MM.1S (cell line): ENCODE data around the gene KCTD7.

Source experiments
- DNase-seq: peaks from one replicate; pipeline ENCODE4 v3.0.0-alpha.2; 2015
- H2AFZ ChIP-seq: fragments of 300-600 bp; sonication (generic); 2 replicates; pipeline ENCODE4 v1.6.0; 2016; ENCODE audit warnings: antibody characterized with exemption, low read length
- H3F3A ChIP-seq: fragments of 300-600 bp; sonication (generic); 2 replicates; pipeline ENCODE4 v1.6.1; 2016; ENCODE audit warnings: mild to moderate bottlenecking, antibody characterized with exemption, low read length, moderate library complexity, mixed read lengths; ENCODE audit not compliant: insufficient read depth
- H3K27ac ChIP-seq: fragments of 300-600 bp; sonication (generic); 2 replicates; pipeline ENCODE4 v1.5.1; 2016; ENCODE audit warnings: mild to moderate bottlenecking, low read length
- H3K27me3 ChIP-seq: fragments of 300-600 bp; sonication (generic); replicated peaks from 2 replicates; pipeline ENCODE4 v1.6.0; 2016; ENCODE audit warnings: low read length; ENCODE audit not compliant: insufficient read depth
- H3K36me3 ChIP-seq: fragments of 300-600 bp; sonication (generic); replicated peaks from 2 replicates; pipeline ENCODE4 v1.6.1; 2016; ENCODE audit warnings: mild to moderate bottlenecking, low read length, mixed read lengths; ENCODE audit not compliant: insufficient read depth
- H3K4me1 ChIP-seq: fragments of 300-600 bp; sonication (generic); 2 replicates; pipeline ENCODE4 v1.6.1; 2016; ENCODE audit warnings: low read length, mixed read lengths
- H3K4me2 ChIP-seq: fragments of 300-600 bp; sonication (generic); 2 replicates; pipeline ENCODE4 v1.6.0; 2016; ENCODE audit warnings: low read depth, low read length
- H3K4me3 ChIP-seq: fragments of 300-600 bp; sonication (generic); 2 replicates; pipeline ENCODE4 v1.5.1; 2016; ENCODE audit warnings: low read length, mixed read lengths
- H3K79me2 ChIP-seq: fragments of 300-600 bp; sonication (generic); 2 replicates; pipeline ENCODE4 v1.6.1; 2016; ENCODE audit warnings: mixed run types, low read length, mixed read lengths
- H3K9ac ChIP-seq: fragments of 300-600 bp; sonication (generic); 2 replicates; pipeline ENCODE4 v1.6.1; 2016; ENCODE audit warnings: low read length, mixed read lengths
- H3K9me2 ChIP-seq: fragments of 300-600 bp; sonication (generic); replicated peaks from 2 replicates; pipeline ENCODE4 v1.6.1; 2016; ENCODE audit warnings: mild to moderate bottlenecking, low read length, mixed read lengths; ENCODE audit not compliant: insufficient read depth
- H3K9me3 ChIP-seq: fragments of 300-600 bp; sonication (generic); replicated peaks from 2 replicates; pipeline ENCODE4 v1.6.1; 2016; ENCODE audit warnings: mild to moderate bottlenecking, low read length, mixed read lengths; ENCODE audit not compliant: insufficient read depth
- H4K20me1 ChIP-seq: fragments of 300-600 bp; sonication (generic); 2 replicates; pipeline ENCODE4 v1.6.1; 2016; ENCODE audit warnings: mild to moderate bottlenecking, low read length, moderate library complexity, mixed read lengths; ENCODE audit not compliant: insufficient read depth
- EZH2 ChIP-seq: fragments of 300-600 bp; sonication (generic); optimal IDR thresholded peaks from 2 replicates; pipeline ENCODE3; 2017; ENCODE audit warnings: low read depth, mild to moderate bottlenecking, antibody characterized with exemption, low read length, mixed read lengths
- EZH2phosphoT487 ChIP-seq: fragments of 300-600 bp; sonication (generic); IDR thresholded peaks from 2 replicates; pipeline ENCODE4 v1.6.1; 2018; ENCODE audit warnings: antibody characterized with exemption, low read length
- TF ChIP-seq, protein P1 (sequence below): fragments of 300-600 bp; sonication (generic); IDR thresholded peaks from 2 replicates; pipeline ENCODE4 v1.5.1; 2016; ENCODE audit warnings: antibody characterized with exemption, low read length, mixed read lengths

KCTD7 gene

GRCh38 chr7:66666313-66666952, 37.8 kb downstream of the KCTD7 start:
- TF ChIP-seq, protein P1, sequence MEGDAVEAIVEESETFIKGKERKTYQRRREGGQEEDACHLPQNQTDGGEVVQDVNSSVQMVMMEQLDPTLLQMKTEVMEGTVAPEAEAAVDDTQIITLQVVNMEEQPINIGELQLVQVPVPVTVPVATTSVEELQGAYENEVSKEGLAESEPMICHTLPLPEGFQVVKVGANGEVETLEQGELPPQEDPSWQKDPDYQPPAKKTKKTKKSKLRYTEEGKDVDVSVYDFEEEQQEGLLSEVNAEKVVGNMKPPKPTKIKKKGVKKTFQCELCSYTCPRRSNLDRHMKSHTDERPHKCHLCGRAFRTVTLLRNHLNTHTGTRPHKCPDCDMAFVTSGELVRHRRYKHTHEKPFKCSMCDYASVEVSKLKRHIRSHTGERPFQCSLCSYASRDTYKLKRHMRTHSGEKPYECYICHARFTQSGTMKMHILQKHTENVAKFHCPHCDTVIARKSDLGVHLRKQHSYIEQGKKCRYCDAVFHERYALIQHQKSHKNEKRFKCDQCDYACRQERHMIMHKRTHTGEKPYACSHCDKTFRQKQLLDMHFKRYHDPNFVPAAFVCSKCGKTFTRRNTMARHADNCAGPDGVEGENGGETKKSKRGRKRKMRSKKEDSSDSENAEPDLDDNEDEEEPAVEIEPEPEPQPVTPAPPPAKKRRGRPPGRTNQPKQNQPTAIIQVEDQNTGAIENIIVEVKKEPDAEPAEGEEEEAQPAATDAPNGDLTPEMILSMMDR, result no peak
- TF ChIP-seq EZH2phosphoT487 (no peak), EZH2 (no peak)
- Histone ChIP-seq H4K20me1 (0 out of 2 replicates have a peak, but pooled peaks cover 3% of the 10 kb centered on the region), H3K4me1 (no peaks in the 10 kb centered on the region), H3K9me3 (no peaks in the 10 kb centered on the region), H3K9ac (no peak overlapping the region), H3F3A (no peaks in the 10 kb centered on the region), H3K4me3 (no peak overlapping the region), H3K79me2 (no peaks in the 10 kb centered on the region; the same call in 1 of the 2 replicates), H2AFZ (no peak overlapping the region), H3K4me2 (no peak overlapping the region), H3K27me3 (no peaks in the 10 kb centered on the region), H3K27ac (no peak overlapping the region), H3K36me3 (no peaks in the 10 kb centered on the region), H3K9me2 (no peaks in the 10 kb centered on the region)
- DNase-seq, result no peak

DNA sequence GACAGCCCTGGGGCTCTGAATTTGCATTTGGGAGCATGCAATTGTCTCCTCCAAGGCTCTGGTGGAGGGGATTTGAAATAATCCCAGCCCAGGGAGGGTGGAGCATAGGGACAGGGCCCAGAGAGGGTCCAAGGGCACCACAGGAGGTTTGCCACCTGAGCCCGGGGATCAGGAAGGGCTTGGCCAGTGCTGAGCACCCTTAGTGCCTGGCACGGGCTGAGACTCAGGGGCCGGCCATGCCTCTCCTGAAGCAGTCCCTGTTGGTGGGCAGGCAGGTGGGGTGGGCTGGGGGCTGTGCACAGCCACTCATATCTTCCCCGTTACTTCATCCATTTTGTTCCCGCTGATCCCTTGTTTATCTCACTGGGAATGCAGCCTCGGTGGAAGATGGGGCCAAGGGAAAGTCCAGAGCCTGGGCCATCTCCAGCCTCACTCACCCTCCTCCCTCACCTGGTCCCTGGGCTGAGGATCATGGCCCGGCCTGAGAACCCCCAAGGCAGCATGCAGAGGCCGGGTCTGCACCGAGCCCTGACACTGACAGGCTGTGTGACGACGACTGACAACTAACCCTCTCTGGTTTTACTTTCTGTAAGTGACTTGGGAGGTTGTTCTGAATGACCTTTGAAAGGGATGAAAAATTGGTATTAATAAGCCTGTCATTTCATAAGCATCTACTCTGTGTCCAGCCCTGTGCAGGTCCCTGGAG, 38.5 kb downstream of the KCTD7 start:
- H2AFZ ChIP-seq, result no peak overlapping the region
- H3K4me2 ChIP-seq, result no peak overlapping the region
- H3K36me3 ChIP-seq, result no peaks in the 10 kb centered on the region
- H3K27me3 ChIP-seq, result no peaks in the 10 kb centered on the region
- H3K9me2 ChIP-seq, result no peaks in the 10 kb centered on the region
- no peaks in the 10 kb centered on the region; the same call in 1 of the 2 replicates for H3K79me2 ChIP-seq
- H3K9ac ChIP-seq, result no peak overlapping the region
- H3K9me3 ChIP-seq, result no peaks in the 10 kb centered on the region
- no peak overlapping the region for H3K4me3 ChIP-seq
- TF ChIP-seq EZH2 (no peak), EZH2phosphoT487 (no peak)
- TF ChIP-seq, protein P1, result no peak
- no peak overlapping the region for H3K27ac ChIP-seq
- no peaks in the 10 kb centered on the region for H3K4me1 ChIP-seq
- no peaks in the 10 kb centered on the region for H3F3A ChIP-seq
- H4K20me1 ChIP-seq, result 0 out of 2 replicates have a peak, but pooled peaks cover 3% of the 10 kb centered on the region
- no peak for DNase-seq

- H3F3A ChIP-seq, result no peaks in the 10 kb centered on the region
- H4K20me1 ChIP-seq, result 0 out of 2 replicates have a peak, but pooled peaks cover 3% of the 10 kb centered on the region
- H3K4me3 ChIP-seq, result no peak overlapping the region
- no peaks in the 10 kb centered on the region for H3K79me2 ChIP-seq
- H3K36me3 ChIP-seq, result no peaks in the 10 kb centered on the region
- H3K27me3 ChIP-seq, result no peaks in the 10 kb centered on the region
- TF ChIP-seq, protein P1, result no peak
- no peak for TF ChIP-seq EZH2phosphoT487
- TF ChIP-seq EZH2, result no peak
- no peaks in the 10 kb centered on the region for H3K9me2 ChIP-seq
- H3K9me3 ChIP-seq, result no peaks in the 10 kb centered on the region
- no peak overlapping the region for H3K4me2 ChIP-seq
- no peak overlapping the region for H2AFZ ChIP-seq
- no peak overlapping the region for H3K9ac ChIP-seq
- DNase-seq, result no peak
- H3K27ac ChIP-seq, result no peak overlapping the region
- H3K4me1 ChIP-seq, result no peaks in the 10 kb centered on the region
Observed at GRCh38 chr7:66668112-66668511, 39.4 kb downstream of the KCTD7 start.
